22Rv1 (cell line): ENCODE results near the gene POLR3A.

Experiments used
- H3K27ac ChIP-seq: fragments of 450-650 bp; 2 replicates; pipeline ENCODE4 v1.5.1; 2017
- CTCF ChIP-seq: fragments of 450-650 bp; IDR thresholded peaks from 2 replicates; pipeline ENCODE4 v1.5.1; 2017; ENCODE audit warnings: mild to moderate bottlenecking
- ZFX ChIP-seq: fragments of 450-650 bp; IDR thresholded peaks from 2 replicates; pipeline ENCODE4 v1.6.1; 2017; ENCODE audit warnings: antibody characterized with exemption, borderline replicate concordance

The POLR3A gene

GRCh38 chr10:77940627-77941026 is 88.7 kb downstream of the POLR3A start:
- H3K27ac ChIP-seq: no peak overlapping the region
- TF ChIP-seq CTCF: no peak
- TF ChIP-seq ZFX: no peak

- TF ChIP-seq CTCF (no peak), ZFX (no peak)
Measured at GRCh38 chr10:77940225-77940624, 89.1 kb downstream of the POLR3A start.

GRCh38 chr10:77939561-77940001 is 89.7 kb downstream of the POLR3A start:
- TF ChIP-seq ZFX (no peak), CTCF (no peak)
- H3K27ac ChIP-seq: no peak overlapping the region

More at GRCh38 chr10:77940225-77940624, 89.1 kb downstream of the POLR3A start:
- no peak overlapping the region for H3K27ac ChIP-seq

- no peak overlapping the region for H3K27ac ChIP-seq
- TF ChIP-seq CTCF (no peak), ZFX (no peak)
Measured at GRCh38 chr10:77936697-77937567, 92.4 kb downstream of the POLR3A start.

GRCh38 chr10:77932016-77932715 is 97.1 kb downstream of the POLR3A start:
- TF ChIP-seq ZFX: no peak
- no peak for TF ChIP-seq CTCF
- no peak overlapping the region for H3K27ac ChIP-seq

- TF ChIP-seq ZFX (no peak), CTCF (no peak)
- peak overlapping the region; percentile 79; the same call in 1 of the 2 replicates for H3K27ac ChIP-seq
Measured at GRCh38 chr10:77927402-77928246, 101.7 kb downstream of the POLR3A start.
